GM12892 (cell line): Measurements from ENCODE around the gene IFRD1.

Experiments
- POLR2A ChIP-seq: IDR thresholded peaks from 2 replicates; pipeline ENCODE4 v1.6.1; 2011; ENCODE audit warnings: low read depth, low read length, control low read depth
- POLR2AphosphoS5 ChIP-seq: IDR thresholded peaks from 2 replicates; pipeline ENCODE4 v1.6.1; 2011; ENCODE audit warnings: low read depth, low read length, control low read depth
- TAF1 ChIP-seq: IDR thresholded peaks from 2 replicates; pipeline ENCODE4 v1.6.1; 2011; ENCODE audit warnings: low read depth, mild to moderate bottlenecking, control low read depth, low read length, borderline replicate concordance

- TF ChIP-seq POLR2AphosphoS5: no peak
- TF ChIP-seq TAF1: no peak
- TF ChIP-seq POLR2A: no peak
Measured at GRCh38 chr7:112487457-112488263, 37.4 kb downstream of the IFRD1 start.
